ENCODE measurements around the gene WRAP73.

- TF ChIP-seq CTCF (IDR thresholded peaks at IDR 0.05; ENCODE audit: low read depth, low read length) (no peak), EZH2phosphoT487 (IDR thresholded peaks at IDR 0.05; ENCODE audit: low read depth) (no peak)
Observed at GRCh38 chr1:3697810-3698209, 47.9 kb upstream of the WRAP73 start.

Measured in OCI-LY3 (cell line).